Caki2 (cell line): ENCODE measurements around the gene CCL28. TPM values are rescaled to one million over a fixed set of nuclear protein-coding genes. Genes with fewer than 3 reads are reported as not detected.

Experiments
- total RNA-seq: library from RNA; depleted of rRNA; stranded (reverse); fragments of >200 nt; shearing (Covaris generic); gene quantifications from 2 replicates; pipeline ENCODE4 v1.2.3, GENCODE V29; 2014; ENCODE audit warnings: low replicate concordance; rRNA removed

CCL28 gene
- total RNA-seq, 1 experiment from 2014 or later, result 8.2 TPM

Other genes starting within 250 kb of the CCL28 start
- 0.10 TPM in 1 of 2 replicates, not detected in the other for gene NIM1K, start 220.2 kb downstream of the CCL28 start, total RNA-seq
- 14.9 and 16.3 TPM in 2 replicates for gene HMGCS1, start 99.0 kb downstream of the CCL28 start, total RNA-seq
- 16.3 and 23.1 TPM in 2 replicates for gene TMEM267, start 71.5 kb upstream of the CCL28 start, total RNA-seq
- 12.3 and 21.5 TPM in 2 replicates for gene C5orf34, start 102.8 kb upstream of the CCL28 start, total RNA-seq
- gene PAIP1, start 144.7 kb upstream of the CCL28 start, total RNA-seq, result 87.2 and 87.5 TPM in 2 replicates
- gene NNT, start 190.8 kb upstream of the CCL28 start, total RNA-seq, result 32.5 and 86.3 TPM in 2 replicates